ENCODE measurements around the gene KIF26B.
A peak's percentile ranks its signal among the peaks of the same experiment; 100 is the strongest.

KIF26B gene

DNA sequence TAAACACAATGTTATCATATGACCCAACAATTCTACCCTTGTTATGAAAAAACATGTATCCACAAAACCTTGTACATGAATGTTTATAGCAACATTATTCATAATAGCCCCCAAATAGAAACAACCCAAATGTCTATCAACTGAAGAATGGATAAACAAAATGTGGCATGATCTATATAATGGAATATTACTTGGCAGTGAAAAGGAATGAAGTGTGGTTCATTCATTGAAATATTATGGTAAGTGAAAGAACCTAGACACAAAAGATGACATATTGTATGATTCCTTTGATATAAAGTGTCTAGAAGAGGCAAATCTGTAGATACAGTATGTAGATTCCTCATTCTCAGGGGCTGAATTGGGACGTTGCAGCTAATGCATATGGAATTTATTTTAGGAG is 151.2 kb downstream of the KIF26B start:
- Histone ChIP-seq H3K4me2 (ENCODE audit: insufficient read depth, low read length) (no peak overlapping the region), H3K36me3 (ENCODE audit: insufficient read depth, low read length) (no peaks in the 10 kb centered on the region), H3K27ac (ENCODE audit: low read length) (no peak overlapping the region), H3K27me3 (ENCODE audit: insufficient read depth, low read length, poor library complexity) (no peaks in the 10 kb centered on the region), H3K9ac (ENCODE audit: low read depth, low read length) (no peak overlapping the region), H3K79me2 (ENCODE audit: insufficient read depth, low read length) (no peaks in the 10 kb centered on the region), H3K4me1 (ENCODE audit: insufficient read depth, low read length) (peaks cover 10% of the 10 kb centered on the region), H3K4me3 (ENCODE audit: low read depth in 1 of 2, low read length in 2 of 2) (no peak overlapping the region), H3K9me3 (ENCODE audit: insufficient read depth, low read length, severe bottlenecking) (no peaks in the 10 kb centered on the region), H2AFZ (ENCODE audit: low read depth, low read length) (no peak overlapping the region), H4K20me1 (ENCODE audit: insufficient read depth, low read length) (no peaks in the 10 kb centered on the region)
- ATAC-seq (ENCODE audit: insufficient read depth, low read depth): no peak
- no peak for TF ChIP-seq EZH2 (IDR thresholded peaks at IDR 0.05; ENCODE audit: borderline replicate concordance, low read depth, low read length, severe bottlenecking)
- DNase-seq: no peak

DNA sequence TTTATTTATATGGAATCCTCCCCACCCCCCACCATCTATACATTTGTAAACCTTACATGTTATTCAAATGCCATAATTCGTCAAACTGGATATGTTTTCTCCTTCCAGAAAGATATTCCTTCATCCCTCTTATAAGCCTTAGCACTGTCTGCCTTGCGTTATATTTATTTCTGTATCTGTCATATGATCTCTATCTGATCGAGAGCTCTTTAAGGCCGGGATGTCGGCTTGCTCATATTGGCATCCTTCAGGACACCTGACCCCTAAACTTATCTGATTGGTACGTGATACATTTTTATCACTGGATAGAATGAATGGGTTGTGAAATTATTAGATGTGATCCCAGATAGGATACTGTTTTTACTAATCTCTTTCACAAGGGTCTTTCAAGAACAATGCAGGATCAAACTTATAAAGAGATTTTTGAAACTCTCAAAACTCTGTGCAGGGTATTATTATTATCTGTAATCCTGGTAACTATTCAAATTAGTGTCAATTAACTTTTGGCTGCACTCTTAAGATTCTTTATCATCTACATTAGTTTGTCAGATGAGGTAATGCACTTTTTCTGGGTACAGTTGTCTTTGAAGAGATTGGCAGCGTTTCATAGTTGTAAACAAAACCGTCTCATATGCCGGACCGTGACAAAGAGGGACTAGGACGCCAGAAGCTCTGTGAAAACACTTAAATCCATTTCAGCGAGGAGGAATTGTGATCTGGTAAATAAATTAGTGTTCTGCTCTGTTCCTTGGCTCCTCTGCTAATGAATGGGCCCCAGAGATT is 152.0 kb downstream of the KIF26B start:
- no peak overlapping the region for H3K9ac ChIP-seq (ENCODE audit: low read depth, low read length)

DNA sequence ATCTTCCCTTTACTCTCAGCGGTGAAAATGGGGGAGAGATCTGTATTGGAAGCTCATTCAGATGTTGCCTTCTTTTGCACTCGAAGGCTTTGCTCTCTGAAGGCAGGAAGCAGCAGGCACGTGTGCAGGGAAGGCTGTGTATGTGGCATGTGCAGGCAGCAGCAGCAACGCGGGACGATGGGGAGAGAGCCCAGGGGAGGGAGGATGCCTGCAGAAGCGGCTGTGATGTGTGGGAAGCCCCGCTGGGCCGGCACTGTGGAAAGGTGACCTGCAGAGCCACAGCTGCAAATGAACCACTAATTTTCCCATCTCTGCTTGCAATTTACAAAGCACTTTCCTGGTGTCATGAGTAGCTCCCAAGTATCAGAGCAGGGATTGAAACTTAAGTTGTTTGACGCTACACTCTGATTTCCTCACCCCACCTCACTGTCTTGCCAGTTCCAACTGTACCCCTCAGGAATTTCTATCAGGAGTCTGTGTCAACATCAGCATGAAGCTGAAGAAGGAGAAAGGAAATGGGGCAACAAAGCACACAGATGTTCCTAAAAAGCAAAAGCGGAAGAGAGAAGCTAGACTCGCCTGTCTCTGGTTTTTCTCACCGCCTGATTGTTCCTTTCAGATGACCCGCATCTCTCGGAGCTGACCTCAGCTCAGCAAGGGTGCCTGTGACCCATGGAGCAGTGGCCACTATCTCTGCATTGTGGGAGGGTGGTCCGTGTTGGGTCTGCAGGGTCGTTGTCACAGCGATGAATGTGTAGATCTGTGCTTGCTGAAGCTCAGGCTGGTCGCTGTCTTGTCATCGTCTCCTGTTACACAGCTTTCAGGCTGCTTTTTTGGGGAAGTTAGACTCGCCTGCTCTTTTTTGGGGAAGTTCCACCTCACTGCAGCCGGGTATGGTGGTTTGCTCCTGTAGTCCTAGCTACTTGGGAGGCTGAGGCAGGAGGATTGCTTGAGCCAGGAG is 156.1 kb downstream of the KIF26B start:
- Histone ChIP-seq H3K27ac (ENCODE audit: low read length) (no peak overlapping the region), H3K4me1 (ENCODE audit: insufficient read depth, low read length) (peaks cover 11% of the 10 kb centered on the region), H3K9me3 (ENCODE audit: insufficient read depth, low read length, severe bottlenecking) (no peaks in the 10 kb centered on the region), H3K27me3 (ENCODE audit: insufficient read depth, low read length, poor library complexity) (no peaks in the 10 kb centered on the region), H3K4me2 (ENCODE audit: insufficient read depth, low read length) (peak overlapping the region; percentile 50; the same call in 1 of the 2 replicates), H3K36me3 (ENCODE audit: insufficient read depth, low read length) (no peaks in the 10 kb centered on the region), H3K9ac (ENCODE audit: low read depth, low read length) (no peak overlapping the region), H2AFZ (ENCODE audit: low read depth, low read length) (peak overlapping the region; percentile 43), H4K20me1 (ENCODE audit: insufficient read depth, low read length) (no peaks in the 10 kb centered on the region), H3K79me2 (ENCODE audit: insufficient read depth, low read length) (no peaks in the 10 kb centered on the region), H3K4me3 (ENCODE audit: low read depth in 1 of 2, low read length in 2 of 2) (0 out of 4 replicates have a peak overlapping the region, but pooled peaks of 1 of the 2 experiments have one; percentile 2)
- TF ChIP-seq, protein P1, sequence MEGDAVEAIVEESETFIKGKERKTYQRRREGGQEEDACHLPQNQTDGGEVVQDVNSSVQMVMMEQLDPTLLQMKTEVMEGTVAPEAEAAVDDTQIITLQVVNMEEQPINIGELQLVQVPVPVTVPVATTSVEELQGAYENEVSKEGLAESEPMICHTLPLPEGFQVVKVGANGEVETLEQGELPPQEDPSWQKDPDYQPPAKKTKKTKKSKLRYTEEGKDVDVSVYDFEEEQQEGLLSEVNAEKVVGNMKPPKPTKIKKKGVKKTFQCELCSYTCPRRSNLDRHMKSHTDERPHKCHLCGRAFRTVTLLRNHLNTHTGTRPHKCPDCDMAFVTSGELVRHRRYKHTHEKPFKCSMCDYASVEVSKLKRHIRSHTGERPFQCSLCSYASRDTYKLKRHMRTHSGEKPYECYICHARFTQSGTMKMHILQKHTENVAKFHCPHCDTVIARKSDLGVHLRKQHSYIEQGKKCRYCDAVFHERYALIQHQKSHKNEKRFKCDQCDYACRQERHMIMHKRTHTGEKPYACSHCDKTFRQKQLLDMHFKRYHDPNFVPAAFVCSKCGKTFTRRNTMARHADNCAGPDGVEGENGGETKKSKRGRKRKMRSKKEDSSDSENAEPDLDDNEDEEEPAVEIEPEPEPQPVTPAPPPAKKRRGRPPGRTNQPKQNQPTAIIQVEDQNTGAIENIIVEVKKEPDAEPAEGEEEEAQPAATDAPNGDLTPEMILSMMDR (IDR thresholded peaks at IDR 0.05; ENCODE audit: borderline replicate concordance, extremely low read depth, low read length, poor library complexity, severe bottlenecking): no peak
- TF ChIP-seq EZH2 (IDR thresholded peaks at IDR 0.05; ENCODE audit: borderline replicate concordance, low read depth, low read length, severe bottlenecking): no peak
- peak; percentile 93 for ATAC-seq (ENCODE audit: insufficient read depth, low read depth)
- DNase-seq: peak; percentile 57

More for the DNA sequence above, 152.0 kb downstream of the KIF26B start:
- Histone ChIP-seq H3K36me3 (ENCODE audit: insufficient read depth, low read length) (no peaks in the 10 kb centered on the region), H3K4me1 (ENCODE audit: insufficient read depth, low read length) (peaks cover 11% of the 10 kb centered on the region), H3K79me2 (ENCODE audit: insufficient read depth, low read length) (no peaks in the 10 kb centered on the region), H3K27me3 (ENCODE audit: insufficient read depth, low read length, poor library complexity) (no peaks in the 10 kb centered on the region), H3K4me3 (ENCODE audit: low read depth in 1 of 2, low read length in 2 of 2) (no peak overlapping the region), H3K27ac (ENCODE audit: low read length) (no peak overlapping the region), H3K4me2 (ENCODE audit: insufficient read depth, low read length) (no peak overlapping the region), H3K9me3 (ENCODE audit: insufficient read depth, low read length, severe bottlenecking) (no peaks in the 10 kb centered on the region), H4K20me1 (ENCODE audit: insufficient read depth, low read length) (no peaks in the 10 kb centered on the region), H2AFZ (ENCODE audit: low read depth, low read length) (no peak overlapping the region)
- no peak for ATAC-seq (ENCODE audit: insufficient read depth, low read depth)
- TF ChIP-seq, protein P1 (IDR thresholded peaks at IDR 0.05; ENCODE audit: borderline replicate concordance, extremely low read depth, low read length, poor library complexity, severe bottlenecking): no peak
- no peak for TF ChIP-seq EZH2 (IDR thresholded peaks at IDR 0.05; ENCODE audit: borderline replicate concordance, low read depth, low read length, severe bottlenecking)
- DNase-seq: no peak

Data from DND-41 (cell line).